HG02588 (cell line): Measurements from ENCODE around the gene C1GALT1.
"Not testable (repeated sequence)": the region's sequence is repeated elsewhere in the genome, so short reads cannot be mapped to it uniquely, and the experiment has no call there.

ENCODE experiments used
- ATAC-seq: cut with Tn5 transposase; IDR thresholded peaks from one replicate; pipeline ENCODE4 v1.9.1; 2021; ENCODE audit warnings: mild to moderate bottlenecking, moderate library complexity; ENCODE audit not compliant: unreplicated experiment

The C1GALT1 gene

GRCh38 chr7:7182156-7183060 lies at the start of gene C1GALT1:
TSS of gene C1GALT1 (plus strand) at chr7:7182544. CDS start at chr7:7234320, 51,776 bp downstream.
- ATAC-seq = peak; percentile 84

GRCh38 chr7:7134046-7134445 lies 48.3 kb upstream of the C1GALT1 start:
- no peak for ATAC-seq

DNA sequence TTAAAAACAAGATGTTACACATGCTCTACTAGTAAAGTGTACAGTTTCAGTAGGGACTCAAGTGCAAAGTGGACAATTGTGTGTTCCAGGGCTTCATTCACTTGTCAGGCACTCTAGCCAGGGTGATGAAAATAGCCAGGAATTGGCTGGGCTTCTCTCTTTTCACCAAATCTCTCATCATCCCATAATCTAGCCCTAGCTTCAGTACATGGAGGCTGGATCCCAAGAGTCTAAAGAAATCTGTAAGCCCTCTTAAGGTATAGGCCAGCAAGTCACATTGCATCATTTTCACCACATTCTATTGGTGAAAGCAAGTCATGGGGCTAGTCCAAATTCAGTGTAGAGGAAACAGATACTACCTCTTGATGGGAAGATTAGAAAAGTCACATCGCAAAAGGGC lies 47.3 kb upstream of the C1GALT1 start:
- ATAC-seq = no peak

DNA sequence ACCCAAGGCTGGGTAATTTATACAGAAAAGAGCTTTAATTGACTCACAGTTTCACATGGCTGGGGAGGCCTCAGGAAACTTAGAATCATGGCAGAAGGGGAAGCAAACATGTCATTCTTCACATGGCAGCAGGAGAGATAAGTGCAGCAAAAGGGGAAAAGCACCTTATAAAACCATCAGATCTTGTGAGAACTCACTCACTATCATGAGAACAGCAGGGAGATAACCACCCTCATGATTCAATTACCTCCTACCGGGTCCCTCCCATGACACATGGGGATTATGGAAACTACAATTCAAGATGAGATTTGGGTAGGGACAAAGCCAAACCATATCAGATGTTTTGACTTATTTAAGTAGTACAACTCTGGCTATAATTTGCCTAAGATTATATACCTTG lies 46.4 kb upstream of the C1GALT1 start:
- ATAC-seq = not testable (repeated sequence)

DNA sequence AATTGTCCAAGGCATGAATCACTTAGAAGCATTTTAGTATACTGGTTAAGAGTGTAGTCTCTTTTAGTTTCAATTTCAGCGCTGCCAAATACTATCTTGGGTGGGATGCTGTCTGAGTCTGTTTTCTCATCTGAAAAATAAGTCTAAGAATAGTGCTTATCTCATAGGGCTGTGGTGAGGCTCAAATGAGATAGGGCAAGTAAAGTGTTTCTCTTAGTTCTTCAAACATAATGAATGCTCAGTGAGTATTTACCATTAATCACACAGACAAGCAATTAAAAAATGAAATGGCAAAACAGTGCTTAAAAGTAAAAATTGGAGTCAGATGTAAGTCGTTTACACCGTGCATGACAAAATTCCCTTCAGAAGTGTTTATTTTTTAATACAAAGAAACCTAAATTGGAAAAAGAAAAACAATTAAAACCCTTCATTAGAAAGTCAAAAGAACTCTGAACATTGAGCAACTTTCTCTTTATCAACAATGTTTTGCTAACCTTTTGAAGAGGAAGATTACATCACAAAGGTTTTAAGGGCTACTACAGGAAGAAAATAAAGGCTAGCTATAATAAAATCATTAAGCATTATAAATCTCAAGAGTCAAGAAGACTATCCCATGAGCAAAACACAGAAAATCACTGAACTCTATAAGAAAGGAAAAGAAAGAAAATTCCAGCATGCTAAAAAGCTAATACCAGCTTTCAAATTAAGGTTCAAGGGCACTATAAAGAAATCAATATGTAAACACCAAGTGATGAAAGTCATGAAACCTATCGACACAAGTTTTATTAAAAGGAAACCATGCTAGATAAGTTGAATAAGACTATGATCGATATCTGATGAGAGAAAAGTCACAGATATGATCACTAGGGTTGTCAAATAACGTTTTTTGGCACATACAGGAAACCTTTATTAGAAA lies 45.6 kb upstream of the C1GALT1 start:
- ATAC-seq = no peak

DNA sequence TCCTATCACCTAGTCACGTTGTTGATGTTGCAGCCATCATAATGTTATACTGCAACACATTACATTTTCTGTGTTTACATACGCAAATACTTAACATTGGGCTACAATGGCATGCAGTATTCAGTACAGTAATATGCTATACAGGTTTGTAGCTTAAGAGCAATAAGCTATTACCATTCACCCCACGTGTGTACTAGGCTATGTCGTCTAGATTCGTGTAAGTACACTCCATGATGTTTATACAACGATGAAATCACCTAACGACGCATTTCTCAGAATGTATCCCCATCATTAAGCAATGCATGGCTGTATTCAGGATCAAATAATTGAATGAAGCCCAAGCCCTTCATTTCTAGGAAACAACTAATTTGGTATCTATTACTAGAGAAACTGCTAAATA lies 43.4 kb upstream of the C1GALT1 start:
- no peak for ATAC-seq

- not testable (repeated sequence) for ATAC-seq
These were observed 38.9 kb upstream of the C1GALT1 start for GRCh38 chr7:7143404-7143803.

DNA sequence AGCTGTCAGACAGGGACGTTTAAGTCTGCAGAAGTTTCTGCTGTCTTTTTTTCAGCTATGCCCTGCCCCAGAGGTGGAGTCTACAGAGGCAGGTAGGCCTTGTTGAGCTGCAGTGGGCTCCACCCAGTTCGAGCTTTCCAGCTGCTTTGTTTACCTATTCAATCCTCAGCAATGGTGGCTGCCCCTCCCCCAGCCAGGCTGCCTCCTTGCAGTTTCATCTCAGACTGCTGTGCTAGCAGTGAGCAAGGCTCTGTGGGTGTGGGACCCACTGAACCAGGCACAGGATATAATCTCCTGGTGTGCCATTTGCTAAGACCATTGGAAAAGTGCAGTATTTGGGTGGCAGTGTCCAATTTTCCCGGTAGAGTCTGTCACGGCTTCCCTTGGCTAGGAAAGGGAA lies 37.2 kb upstream of the C1GALT1 start:
- ATAC-seq = not testable (repeated sequence)

DNA sequence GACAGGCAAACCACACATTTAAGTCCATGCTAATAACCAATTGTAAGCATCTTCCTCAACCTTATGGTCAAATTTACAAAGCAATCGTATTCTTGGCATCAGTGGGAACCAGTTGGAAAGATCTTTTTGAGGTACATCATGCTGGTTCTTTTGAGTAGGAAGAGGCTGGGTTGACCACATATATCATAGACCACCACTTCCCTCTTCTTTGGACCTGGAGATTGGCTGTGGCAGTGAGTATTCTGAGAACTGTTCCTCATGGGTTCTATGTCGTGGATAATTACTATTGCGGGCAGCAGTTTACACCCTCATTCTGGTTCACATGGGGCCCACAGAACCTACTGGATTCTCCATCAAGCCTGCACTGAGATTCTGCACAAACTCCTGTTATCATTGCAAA lies 35.5 kb upstream of the C1GALT1 start:
- no peak for ATAC-seq

DNA sequence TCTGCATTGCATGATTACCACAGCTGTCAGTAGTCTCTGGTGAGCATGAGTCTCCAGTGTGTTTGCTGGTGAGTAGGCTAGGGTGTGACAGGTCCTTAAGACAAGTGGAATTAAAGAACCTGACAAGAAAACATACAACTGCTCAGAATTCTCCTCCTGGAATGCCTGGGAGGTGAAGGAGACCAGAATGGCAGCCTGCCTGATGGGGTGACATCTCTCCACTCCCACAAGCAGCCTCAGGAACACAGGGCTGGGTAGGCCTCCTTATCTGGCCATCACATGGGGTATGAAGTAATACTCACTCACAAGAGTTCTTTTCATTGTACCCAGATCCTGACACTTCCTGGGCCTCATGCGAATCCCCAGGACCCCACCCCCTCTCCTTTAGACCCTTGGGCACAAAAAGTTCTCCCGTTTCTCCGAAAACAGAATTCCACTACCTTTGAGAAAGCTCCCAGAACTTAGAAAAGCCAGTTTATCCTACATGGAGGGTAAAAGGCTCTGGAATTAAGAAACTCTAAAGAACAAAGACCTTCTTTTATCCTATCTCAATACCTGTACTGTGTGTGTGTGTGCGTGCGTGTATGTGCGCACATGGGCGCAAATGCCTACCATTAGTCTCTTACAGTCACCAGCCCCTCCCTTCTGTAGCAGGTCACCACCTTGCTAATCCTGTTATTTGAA lies 33.4 kb upstream of the C1GALT1 start:
- no peak for ATAC-seq

GRCh38 chr7:7151285-7151684 lies 31.1 kb upstream of the C1GALT1 start:
- ATAC-seq = no peak

DNA sequence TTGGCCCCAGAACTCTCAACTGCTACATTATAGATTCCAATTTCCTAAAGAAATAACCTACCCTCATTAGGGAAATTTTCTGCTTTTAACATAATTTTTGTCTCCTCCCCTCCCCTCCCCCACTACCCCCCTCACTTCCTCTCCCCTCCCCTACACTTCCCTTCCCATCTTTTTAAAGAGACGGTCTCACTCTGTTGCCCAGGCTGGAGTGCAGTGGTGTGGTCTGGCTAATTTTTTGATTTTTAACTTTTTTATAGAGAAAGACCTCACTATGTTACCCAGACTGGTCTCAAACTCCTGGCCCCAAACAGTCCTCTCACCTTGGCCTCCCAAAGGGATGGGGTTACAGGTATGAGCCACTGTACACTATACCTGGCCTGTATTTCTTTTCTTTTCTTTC lies 30.5 kb upstream of the C1GALT1 start:
- no peak for ATAC-seq

DNA sequence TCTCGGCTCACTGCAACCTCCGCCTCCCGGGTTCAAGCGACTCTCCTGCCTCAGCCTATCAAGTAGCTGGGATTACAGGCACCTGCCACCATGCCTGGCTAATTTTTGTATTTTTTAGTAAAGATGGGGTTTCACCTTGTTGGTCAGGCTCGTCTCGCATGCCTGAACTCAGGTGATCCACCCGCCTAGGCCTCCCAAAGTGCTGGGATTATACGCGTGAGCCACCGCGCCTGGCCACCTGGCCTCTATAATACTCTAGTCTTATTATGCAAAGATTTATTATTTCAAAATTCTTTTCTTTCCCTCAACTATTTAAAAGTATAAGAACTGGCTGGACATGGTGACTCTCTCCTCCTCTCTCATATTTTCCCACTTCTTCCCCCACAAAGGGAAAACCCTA lies 30.0 kb upstream of the C1GALT1 start:
- no peak for ATAC-seq

- ATAC-seq = not testable (repeated sequence)
These were observed 28.0 kb upstream of the C1GALT1 start for GRCh38 chr7:7154355-7154754.

- ATAC-seq = no peak
These were observed 25.7 kb upstream of the C1GALT1 start for GRCh38 chr7:7156663-7157062.

- peak; percentile 90 for ATAC-seq
These were observed 25.0 kb upstream of the C1GALT1 start for GRCh38 chr7:7157177-7157886.

DNA sequence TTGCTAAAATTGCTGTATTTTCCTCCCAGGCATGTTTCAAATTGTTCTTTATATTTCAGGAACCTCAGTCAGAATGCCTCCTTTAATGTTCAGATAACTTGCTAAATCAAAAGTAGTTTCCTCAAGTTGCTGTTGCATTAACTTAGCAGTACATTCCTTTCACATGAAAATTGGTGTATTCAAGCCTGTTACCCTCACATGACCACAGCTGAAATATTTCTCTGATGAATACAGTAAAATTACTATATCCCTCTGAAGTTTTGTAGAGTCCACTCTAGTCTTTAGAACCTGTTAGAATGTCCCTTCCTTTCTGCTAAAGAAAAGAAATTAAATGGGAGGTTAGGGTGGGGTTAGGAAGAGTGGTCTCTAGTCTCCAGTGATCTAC lies 24.5 kb upstream of the C1GALT1 start:
- ATAC-seq = no peak

GRCh38 chr7:7159063-7159658 lies 23.2 kb upstream of the C1GALT1 start:
- no peak for ATAC-seq

GRCh38 chr7:7164591-7164990 lies 17.8 kb upstream of the C1GALT1 start:
- ATAC-seq = no peak

DNA sequence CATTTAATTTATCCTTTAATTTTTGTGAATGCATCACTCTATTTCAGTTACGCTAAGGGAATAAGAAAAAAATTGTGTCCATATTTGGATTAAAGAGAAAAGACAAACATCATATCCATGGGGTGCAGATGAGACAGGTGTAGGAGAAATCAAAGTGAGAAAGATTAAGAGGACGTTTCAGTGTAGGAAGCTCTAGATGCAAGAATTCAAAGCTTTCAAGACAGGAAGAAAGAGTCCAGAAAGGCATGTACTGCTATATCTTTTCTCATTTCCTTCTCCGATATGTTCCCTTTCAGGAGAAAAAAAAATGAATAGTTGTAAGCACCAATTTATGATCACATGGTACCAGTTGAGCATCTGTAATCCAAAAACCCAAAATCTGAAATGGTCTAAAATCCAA lies 17.0 kb upstream of the C1GALT1 start:
- no peak for ATAC-seq
